Measurements from ENCODE around the gene KLHL17. TPM values are rescaled to one million over a fixed set of nuclear protein-coding genes. Genes with fewer than 3 reads are reported as not detected.

Gene KLHL17
- polyA plus RNA-seq, 4 donors, result 3.9 to 11.9 (median 6.8) TPM

DNA sequence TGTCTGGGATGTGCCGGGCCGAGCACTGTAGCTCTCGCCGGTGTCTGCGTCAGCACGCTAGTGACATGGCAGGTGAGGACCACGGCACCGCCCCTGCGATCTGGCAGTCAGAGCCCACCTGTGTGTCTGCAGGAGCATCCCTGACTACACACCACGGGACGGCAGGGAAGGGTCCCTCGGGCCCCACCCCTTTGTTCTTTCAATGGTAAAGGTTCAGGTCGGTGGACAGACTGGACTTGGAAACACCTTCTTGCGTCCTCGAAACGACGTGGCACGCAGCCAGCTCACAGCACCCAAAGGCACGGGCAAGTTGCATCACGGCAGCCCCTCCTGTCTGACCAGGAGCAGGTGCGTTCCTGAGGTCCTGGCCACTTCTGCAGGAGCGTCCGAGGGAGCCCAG is 40.4 kb upstream of the KLHL17 start:
- H3K9me3 ChIP-seq (ENCODE audit: control insufficient read depth in 2 of 2, insufficient read depth in 1 of 2, low read depth in 1 of 2, low read length in 1 of 2), result no peaks in the 10 kb centered on the region
- DNase-seq (no peak), FAIRE-seq (no peak)
- no peak overlapping the region for H3K27ac ChIP-seq (ENCODE audit: low read depth in 1 of 3, low read length in 2 of 3)
- WGBS, 3 donors, result 9 to 55% (median 40%) methylated on average over 23 of the region's 23 CpGs
- H3K27me3 ChIP-seq (ENCODE audit: control insufficient read depth in 3 of 3, insufficient read depth in 3 of 3, low read length in 3 of 3), result peaks cover 14 to 76% (median 15%) of the 10 kb centered on the region in 3 donors
- no peak overlapping the region for H3K4me3 ChIP-seq (ENCODE audit: low read depth in 1 of 3, low read length in 3 of 3)
- H3K36me3 ChIP-seq (ENCODE audit: control insufficient read depth in 3 of 3, insufficient read depth in 2 of 3, low read depth in 1 of 3, low read length in 3 of 3), result peaks cover 0 to 3% (median 0%) of the 10 kb centered on the region in 3 donors
- H3K4me1 ChIP-seq (ENCODE audit: control insufficient read depth in 3 of 3, insufficient read depth in 2 of 3, low read depth in 1 of 3, low read length in 2 of 3), result peaks cover 0 to 47% (median 2%) of the 10 kb centered on the region in 3 donors

DNA sequence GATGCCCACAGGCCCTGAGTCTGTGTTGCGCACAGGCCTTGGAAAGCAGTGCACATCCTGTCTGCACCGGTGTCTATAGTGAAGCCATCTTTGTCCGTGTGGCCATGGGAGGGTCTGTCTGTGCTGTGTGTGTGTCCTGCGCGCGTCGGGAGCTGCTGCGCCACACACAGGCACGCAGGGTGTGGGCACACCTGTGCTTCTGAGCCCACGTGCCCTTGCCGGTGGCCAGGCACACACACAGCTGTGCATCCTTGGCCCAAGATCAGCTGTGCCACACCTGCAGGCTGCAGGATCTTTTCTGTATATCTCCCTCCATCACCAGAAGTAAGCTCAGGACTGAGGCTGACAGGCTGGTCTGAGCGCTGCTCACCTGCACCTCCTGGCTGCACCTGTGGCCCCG is 39.9 kb upstream of the KLHL17 start:
- 4 to 12% (median 9%) methylated on average over 9 to 13 of the region's 13 CpGs for WGBS, 3 donors
- H3K4me3 ChIP-seq (ENCODE audit: low read depth in 1 of 3, low read length in 3 of 3), result no peak overlapping the region
- no peak for DNase-seq
- no peak for FAIRE-seq
- H3K9me3 ChIP-seq (ENCODE audit: control insufficient read depth in 2 of 2, insufficient read depth in 1 of 2, low read depth in 1 of 2, low read length in 1 of 2), result no peaks in the 10 kb centered on the region
- H3K4me1 ChIP-seq (ENCODE audit: control insufficient read depth in 3 of 3, insufficient read depth in 2 of 3, low read depth in 1 of 3, low read length in 2 of 3), result peaks cover 0 to 47% (median 2%) of the 10 kb centered on the region in 3 donors
- H3K27ac ChIP-seq (ENCODE audit: low read depth in 1 of 3, low read length in 2 of 3), result no peak overlapping the region
- H3K36me3 ChIP-seq (ENCODE audit: control insufficient read depth in 3 of 3, insufficient read depth in 2 of 3, low read depth in 1 of 3, low read length in 3 of 3), result peaks cover 0 to 3% (median 0%) of the 10 kb centered on the region in 3 donors
- peaks cover 12 to 79% (median 15%) of the 10 kb centered on the region in 3 donors for H3K27me3 ChIP-seq (ENCODE audit: control insufficient read depth in 3 of 3, insufficient read depth in 3 of 3, low read length in 3 of 3)

GRCh38 chr1:921011-921837 is 39.2 kb upstream of the KLHL17 start:
- FAIRE-seq, result no peak

DNA sequence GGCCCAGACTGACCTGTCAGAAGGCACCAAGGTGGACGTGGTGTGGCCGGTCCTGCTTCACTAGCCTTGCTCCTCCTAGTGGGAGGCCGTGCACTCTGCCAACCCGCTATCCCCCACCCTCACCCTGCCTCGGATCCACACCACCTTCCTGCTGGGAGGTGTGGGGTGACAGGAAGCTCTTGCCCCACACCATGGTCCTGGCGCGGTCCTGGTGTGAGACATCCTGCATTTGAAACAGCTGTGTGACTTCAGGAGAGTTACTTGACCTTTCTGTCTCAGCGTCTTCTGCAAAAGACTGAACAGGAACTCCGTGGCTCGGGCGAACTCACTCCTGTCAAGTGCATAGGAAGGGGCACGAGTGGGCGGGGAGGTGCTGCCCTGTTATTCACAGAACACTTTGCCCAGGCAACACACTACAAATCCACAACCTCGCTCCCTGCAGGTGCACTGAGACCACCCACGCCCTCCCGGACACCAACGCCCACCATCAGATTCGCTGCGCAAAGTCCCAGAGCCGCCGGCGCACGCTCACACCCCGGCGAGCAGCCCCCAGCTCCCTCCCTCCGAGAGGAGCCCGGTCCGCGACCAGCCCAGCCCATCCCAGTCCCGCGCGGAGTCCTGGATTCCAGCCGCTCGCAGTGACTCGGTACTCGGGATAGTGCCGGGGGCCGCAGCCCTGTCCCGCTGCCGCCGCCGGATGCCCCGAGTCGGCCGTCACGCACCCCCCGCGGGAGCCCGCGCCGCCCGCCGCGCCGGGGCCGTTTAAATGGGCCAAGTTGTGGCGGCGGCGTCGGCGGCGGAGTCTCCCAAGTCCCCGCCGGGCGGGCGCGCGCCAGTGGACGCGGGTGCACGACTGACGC is 37.0 kb upstream of the KLHL17 start, which contains the start of gene SAMD11:
Gene SAMD11 (plus strand): TSS at position 793 of the 860 bp plus-strand sequence. CDS start 509 bp downstream, outside the sequence.
- H3K4me3 ChIP-seq (ENCODE audit: low read depth in 1 of 3, low read length in 3 of 3), result peak within 1 kb of the TSS in 2 of 3 donors; percentile 41 to 52
- peaks cover 0 to 33% (median 2%) of the 10 kb centered on the region in 3 donors for H3K4me1 ChIP-seq (ENCODE audit: control insufficient read depth in 3 of 3, insufficient read depth in 2 of 3, low read depth in 1 of 3, low read length in 2 of 3)
- H3K27ac ChIP-seq (ENCODE audit: low read depth in 1 of 3, low read length in 2 of 3), result no peak within 1 kb of the TSS
- DNase-seq (peak; percentile 53 to 93), FAIRE-seq (no peak)
- H3K27me3 ChIP-seq (ENCODE audit: control insufficient read depth in 3 of 3, insufficient read depth in 3 of 3, low read length in 3 of 3), result peaks cover 15 to 80% (median 26%) of the 10 kb centered on the region in 3 donors
- H3K36me3 ChIP-seq (ENCODE audit: control insufficient read depth in 3 of 3, insufficient read depth in 2 of 3, low read depth in 1 of 3, low read length in 3 of 3), result peaks cover 0 to 6% (median 0%) of the 10 kb centered on the region in 3 donors
- WGBS, 3 donors, result 2 to 4% (median 4%) methylated on average over 35 to 72 of the region's 72 CpGs
- H3K9me3 ChIP-seq (ENCODE audit: control insufficient read depth in 2 of 2, insufficient read depth in 1 of 2, low read depth in 1 of 2, low read length in 1 of 2), result peaks cover 0 to 4% of the 10 kb centered on the region in 2 donors

More at GRCh38 chr1:921011-921837, 39.2 kb upstream of the KLHL17 start:
- H3K27ac ChIP-seq (ENCODE audit: low read depth in 1 of 3, low read length in 2 of 3), result no peak overlapping the region
- H3K4me1 ChIP-seq (ENCODE audit: control insufficient read depth in 3 of 3, insufficient read depth in 2 of 3, low read depth in 1 of 3, low read length in 2 of 3), result peaks cover 0 to 48% (median 2%) of the 10 kb centered on the region in 3 donors
- peak; percentile 55 to 90 for DNase-seq
- WGBS, 3 donors, result 14 to 25% (median 21%) methylated on average over 34 to 38 of the region's 38 CpGs
- peaks cover 0 to 4% of the 10 kb centered on the region in 2 donors for H3K9me3 ChIP-seq (ENCODE audit: control insufficient read depth in 2 of 2, insufficient read depth in 1 of 2, low read depth in 1 of 2, low read length in 1 of 2)
- H3K4me3 ChIP-seq (ENCODE audit: low read depth in 1 of 3, low read length in 3 of 3), result no peak overlapping the region
- H3K36me3 ChIP-seq (ENCODE audit: control insufficient read depth in 3 of 3, insufficient read depth in 2 of 3, low read depth in 1 of 3, low read length in 3 of 3), result peaks cover 0 to 3% (median 0%) of the 10 kb centered on the region in 3 donors
- H3K27me3 ChIP-seq (ENCODE audit: control insufficient read depth in 3 of 3, insufficient read depth in 3 of 3, low read length in 3 of 3), result peaks cover 15 to 81% (median 18%) of the 10 kb centered on the region in 3 donors

DNA sequence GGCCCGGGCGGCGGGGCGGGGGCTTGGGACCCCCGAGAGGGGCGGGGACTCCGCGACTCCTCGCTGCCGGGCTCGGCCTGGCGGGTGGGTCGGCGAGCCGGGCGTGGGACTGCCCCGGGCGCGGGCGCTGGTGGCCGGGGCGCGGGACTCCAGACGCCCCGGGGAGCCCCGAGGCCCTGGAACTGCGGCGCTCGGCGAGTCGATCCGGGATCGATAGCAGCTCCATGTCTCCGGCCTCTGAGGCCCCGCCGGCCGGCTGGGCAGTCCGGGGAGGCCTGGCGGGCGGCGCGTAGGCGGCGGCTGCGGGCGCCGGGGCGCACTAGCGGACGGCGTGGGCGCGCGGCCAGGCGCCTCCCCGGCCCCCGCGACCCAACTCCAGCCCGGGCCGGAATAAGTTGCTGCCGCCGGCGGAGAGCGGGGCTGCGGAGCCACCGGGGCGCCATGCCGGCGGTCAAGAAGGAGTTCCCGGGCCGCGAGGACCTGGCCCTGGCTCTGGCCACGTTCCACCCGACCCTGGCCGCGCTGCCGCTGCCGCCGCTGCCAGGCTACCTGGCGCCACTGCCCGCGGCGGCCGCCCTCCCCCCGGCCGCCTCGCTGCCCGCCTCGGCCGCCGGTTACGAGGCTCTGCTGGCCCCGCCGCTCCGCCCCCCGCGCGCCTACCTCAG is 36.3 kb upstream of the KLHL17 start:
- FAIRE-seq (no peak), DNase-seq (no peak)
- peaks cover 0 to 4% of the 10 kb centered on the region in 2 donors for H3K9me3 ChIP-seq (ENCODE audit: control insufficient read depth in 2 of 2, insufficient read depth in 1 of 2, low read depth in 1 of 2, low read length in 1 of 2)
- peaks cover 0 to 33% (median 2%) of the 10 kb centered on the region in 3 donors for H3K4me1 ChIP-seq (ENCODE audit: control insufficient read depth in 3 of 3, insufficient read depth in 2 of 3, low read depth in 1 of 3, low read length in 2 of 3)
- H3K27me3 ChIP-seq (ENCODE audit: control insufficient read depth in 3 of 3, insufficient read depth in 3 of 3, low read length in 3 of 3), result peaks cover 15 to 82% (median 21%) of the 10 kb centered on the region in 3 donors
- H3K36me3 ChIP-seq (ENCODE audit: control insufficient read depth in 3 of 3, insufficient read depth in 2 of 3, low read depth in 1 of 3, low read length in 3 of 3), result peaks cover 0 to 6% (median 0%) of the 10 kb centered on the region in 3 donors
- H3K27ac ChIP-seq (ENCODE audit: low read depth in 1 of 3, low read length in 2 of 3), result no peak overlapping the region
- peak overlapping the region in 1 of 3 donors; percentile 52 for H3K4me3 ChIP-seq (ENCODE audit: low read depth in 1 of 3, low read length in 3 of 3)
- WGBS, 3 donors, result 0 to 1% (median 0%) methylated on average over 27 to 98 of the region's 98 CpGs

- DNase-seq (peak in 1 of 2 donors; percentile 60), FAIRE-seq (no peak)
- H3K27ac ChIP-seq (ENCODE audit: low read depth in 1 of 3, low read length in 2 of 3), result no peak overlapping the region
- peaks cover 18 to 84% (median 19%) of the 10 kb centered on the region in 3 donors for H3K27me3 ChIP-seq (ENCODE audit: control insufficient read depth in 3 of 3, insufficient read depth in 3 of 3, low read length in 3 of 3)
- H3K4me1 ChIP-seq (ENCODE audit: control insufficient read depth in 3 of 3, insufficient read depth in 2 of 3, low read depth in 1 of 3, low read length in 2 of 3), result peaks cover 0 to 32% (median 2%) of the 10 kb centered on the region in 3 donors
- H3K36me3 ChIP-seq (ENCODE audit: control insufficient read depth in 3 of 3, insufficient read depth in 2 of 3, low read depth in 1 of 3, low read length in 3 of 3), result peaks cover 0 to 6% (median 0%) of the 10 kb centered on the region in 3 donors
- H3K9me3 ChIP-seq (ENCODE audit: control insufficient read depth in 2 of 2, insufficient read depth in 1 of 2, low read depth in 1 of 2, low read length in 1 of 2), result peaks cover 0 to 4% of the 10 kb centered on the region in 2 donors
- 0 to 1% (median 1%) methylated on average over 75 to 120 of the region's 120 CpGs for WGBS, 3 donors
- H3K4me3 ChIP-seq (ENCODE audit: low read depth in 1 of 3, low read length in 3 of 3), result peak overlapping the region in 2 of 3 donors; percentile 41 to 52
Measured at GRCh38 chr1:924656-925560, 35.5 kb upstream of the KLHL17 start.
